GM21825 (cell line): ENCODE measurements around the gene SIRT7.

Experiments
- ATAC-seq: cut with Tn5 transposase; IDR thresholded peaks from one replicate; pipeline ENCODE4 v1.9.1; 2021; ENCODE audit warnings: mild to moderate bottlenecking, moderate library complexity; ENCODE audit not compliant: unreplicated experiment

SIRT7 gene

DNA sequence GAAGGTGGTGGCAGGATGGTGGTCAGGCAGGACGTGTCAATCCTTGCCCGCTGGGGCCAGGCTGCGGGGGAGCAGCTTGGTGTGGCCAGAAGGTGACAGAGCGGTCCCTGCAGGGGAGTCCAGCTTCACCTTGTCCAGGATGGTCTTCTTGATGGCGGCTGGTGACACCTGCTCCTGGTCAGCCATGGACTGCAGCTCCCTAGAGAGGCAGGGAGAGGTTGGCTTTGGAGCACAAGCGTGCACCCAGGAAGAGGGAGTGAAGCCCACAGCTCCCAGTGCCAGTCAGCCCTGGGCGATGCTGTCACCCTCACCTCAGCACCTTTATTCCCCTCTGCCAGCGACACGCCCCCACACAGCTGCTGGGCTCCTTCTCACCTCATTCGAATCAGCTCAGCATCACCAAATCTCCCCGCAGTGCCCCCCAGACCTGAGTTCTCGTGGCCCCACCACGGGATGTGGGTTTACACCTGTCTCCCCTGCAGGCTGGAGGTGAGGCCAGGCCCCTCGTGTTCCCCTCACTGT lies 15.3 kb upstream of the SIRT7 start:
- no peak for ATAC-seq

DNA sequence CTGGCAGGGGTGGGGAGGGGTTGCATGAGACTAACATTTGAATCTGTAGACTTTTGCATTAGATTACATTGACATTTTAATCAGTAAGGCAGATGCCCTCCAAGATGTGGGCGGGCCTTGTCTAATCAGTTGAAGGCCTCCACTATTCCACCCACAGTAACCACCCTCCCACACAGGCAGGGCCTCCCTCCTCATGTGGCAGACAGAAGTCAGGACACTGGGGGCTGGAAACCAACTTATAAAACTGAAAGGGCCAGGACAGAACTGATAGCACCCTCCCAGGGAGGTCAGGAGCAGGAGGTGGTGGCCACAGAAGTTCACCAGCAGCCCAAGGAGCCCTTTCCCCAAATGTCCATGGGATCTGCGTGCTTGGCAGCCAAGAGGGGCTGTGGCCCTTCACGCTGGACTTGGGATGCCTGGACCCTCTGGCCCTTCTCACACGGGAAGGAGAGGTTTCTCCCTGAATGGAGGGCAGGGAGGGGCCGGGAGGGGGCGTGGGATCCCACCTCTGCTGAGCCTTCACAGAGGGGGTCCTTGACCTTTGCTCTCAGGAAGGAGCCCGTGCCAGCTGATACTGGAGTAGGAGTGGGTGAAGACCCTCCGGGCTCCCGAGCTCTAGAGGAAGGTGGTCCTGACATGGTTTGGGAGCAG lies 14.5 kb upstream of the SIRT7 start:
- ATAC-seq: no peak

DNA sequence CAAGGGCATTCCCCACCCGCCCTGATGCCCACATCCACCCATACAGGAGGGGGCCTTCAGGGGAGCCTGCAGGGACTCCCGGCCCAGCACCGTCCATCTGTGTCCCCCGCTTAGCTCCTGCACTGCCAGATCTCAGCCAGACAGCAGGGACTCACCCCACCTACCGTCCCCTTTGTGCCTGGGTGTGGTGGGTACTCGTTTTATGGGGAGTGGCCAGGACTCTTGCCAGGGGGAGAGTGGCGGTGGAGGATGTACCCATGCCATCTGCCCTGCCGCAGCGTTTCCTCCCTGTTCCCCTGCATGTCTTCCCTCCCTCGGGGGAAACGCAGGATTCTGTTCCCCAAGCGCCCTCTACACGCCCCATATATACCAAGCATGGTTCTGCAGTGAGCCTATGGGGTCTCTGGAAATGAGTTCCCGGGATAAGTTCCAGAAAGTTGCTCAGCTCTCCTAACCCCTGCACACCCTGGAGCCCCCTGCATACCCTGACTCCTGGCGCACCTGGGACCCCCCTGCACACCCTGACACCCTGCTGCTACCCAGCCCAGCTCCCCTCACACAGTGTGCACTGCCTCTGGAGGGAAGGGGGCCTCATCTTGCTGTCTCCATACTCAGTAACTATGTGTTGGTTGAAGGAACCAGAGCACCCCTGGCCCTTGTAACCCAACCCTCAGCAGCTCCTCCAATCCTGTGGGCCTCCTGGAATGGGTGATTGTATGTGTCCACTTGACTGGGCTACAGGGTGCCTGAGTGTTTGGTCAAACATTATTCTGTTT lies 13.8 kb upstream of the SIRT7 start:
- no peak for ATAC-seq

DNA sequence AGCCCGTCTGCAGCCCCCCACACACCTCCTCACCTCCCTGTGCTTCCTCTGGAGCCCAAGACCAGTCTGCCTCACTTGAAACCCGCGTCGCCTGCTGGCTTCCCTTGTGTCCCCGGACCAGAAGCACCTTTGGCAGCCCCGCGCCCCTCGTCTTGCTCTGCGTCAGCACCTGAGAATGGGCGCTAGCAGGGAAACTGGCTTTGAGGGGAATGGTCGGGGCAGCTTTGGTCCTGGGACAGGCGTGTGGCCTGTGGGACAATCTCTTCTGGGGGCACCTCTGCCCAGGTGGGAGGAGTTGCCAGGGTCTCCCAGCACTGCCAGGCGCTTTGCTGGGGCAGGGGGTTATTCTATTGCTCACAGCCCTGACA lies 13.2 kb upstream of the SIRT7 start:
- no peak for ATAC-seq

DNA sequence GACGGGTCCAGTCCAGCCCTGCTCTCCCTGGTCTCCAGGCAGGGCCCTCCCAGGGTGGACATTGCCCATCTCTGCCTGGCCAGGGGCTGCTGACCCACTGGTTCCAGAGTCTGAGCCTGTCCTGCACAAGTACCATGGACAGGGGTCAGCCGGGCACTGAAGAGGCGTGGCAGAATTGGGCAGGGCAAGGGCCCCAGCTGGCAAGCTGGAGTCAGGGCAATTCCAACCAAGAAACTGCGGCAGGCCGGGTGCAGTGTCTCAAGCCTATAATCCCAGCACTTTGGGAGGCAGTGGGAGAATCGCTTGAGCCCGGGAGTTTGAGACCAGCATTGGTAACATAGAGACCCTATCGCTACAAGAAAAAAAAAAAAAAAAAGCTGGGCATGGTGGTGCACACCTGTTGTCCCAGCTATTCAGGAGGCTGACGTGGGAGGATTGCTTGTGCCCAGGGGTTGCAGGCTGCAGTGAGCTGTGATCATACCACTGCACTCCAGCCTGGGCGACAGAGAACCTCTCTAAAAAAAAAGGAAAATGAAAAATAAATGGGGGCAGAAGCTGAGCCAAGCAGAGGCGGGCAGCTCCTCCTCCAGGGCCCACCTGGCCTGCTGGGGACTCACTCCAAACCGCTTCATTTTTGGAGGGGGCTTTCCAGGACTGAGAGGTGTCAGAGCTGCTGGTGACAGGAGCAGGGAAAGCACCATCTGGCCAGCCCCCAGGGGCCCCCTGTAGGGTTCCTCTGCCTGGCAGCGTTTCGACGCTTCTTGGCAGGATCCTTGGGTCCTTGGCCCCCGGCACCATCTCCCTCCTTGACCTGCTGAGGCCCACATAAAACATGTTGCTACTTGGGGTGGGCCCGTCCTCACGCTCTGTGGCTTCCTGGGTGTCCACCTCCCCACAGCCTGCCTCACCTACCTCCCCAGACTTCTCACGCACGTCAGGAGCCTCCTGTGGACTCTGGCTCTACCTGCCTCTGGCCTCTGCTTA lies 12.5 kb upstream of the SIRT7 start:
- ATAC-seq: no peak

DNA sequence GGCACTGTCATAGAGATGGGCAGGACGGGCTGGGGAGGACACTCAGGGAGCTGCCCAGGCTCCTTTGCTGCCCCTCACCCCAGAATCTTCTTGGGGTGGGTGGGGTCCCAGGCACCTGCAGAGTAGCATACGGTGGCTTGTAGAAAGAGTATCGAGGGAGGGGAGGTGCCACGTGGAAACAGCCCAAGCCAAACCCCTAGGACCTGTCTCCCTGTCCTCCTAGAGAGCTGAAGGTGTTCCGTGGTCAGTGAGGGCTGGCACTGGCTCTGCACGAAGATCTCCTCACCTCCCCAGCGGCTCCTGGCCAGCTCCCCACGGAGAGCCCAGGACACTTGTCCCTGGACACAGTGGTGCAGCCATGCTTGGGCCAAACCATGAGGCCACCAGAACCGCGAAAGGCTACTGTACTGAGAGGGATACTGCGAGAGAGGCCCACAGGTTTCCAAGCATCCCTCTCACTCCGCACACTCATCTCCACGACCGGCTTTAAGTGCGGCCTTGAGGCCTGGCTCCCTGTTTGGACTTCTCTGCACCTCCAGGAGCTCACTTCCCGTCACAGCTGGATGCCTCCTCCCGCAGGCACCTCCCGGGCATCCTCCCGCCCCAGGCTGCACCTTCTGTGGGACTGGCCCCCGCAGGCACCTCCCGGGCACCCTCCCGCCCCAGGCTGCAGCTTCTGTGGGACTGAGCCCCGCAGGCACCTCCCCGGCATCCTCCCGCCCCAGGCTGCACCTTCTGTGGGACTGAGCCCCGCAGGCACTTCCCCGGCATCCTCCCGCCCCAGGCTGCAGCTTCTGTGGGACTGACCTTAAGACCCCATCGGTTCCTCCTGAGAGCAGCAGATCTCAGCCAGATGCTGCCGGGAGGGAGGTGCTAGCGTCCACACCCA lies 11.5 kb upstream of the SIRT7 start:
- ATAC-seq: no peak

DNA sequence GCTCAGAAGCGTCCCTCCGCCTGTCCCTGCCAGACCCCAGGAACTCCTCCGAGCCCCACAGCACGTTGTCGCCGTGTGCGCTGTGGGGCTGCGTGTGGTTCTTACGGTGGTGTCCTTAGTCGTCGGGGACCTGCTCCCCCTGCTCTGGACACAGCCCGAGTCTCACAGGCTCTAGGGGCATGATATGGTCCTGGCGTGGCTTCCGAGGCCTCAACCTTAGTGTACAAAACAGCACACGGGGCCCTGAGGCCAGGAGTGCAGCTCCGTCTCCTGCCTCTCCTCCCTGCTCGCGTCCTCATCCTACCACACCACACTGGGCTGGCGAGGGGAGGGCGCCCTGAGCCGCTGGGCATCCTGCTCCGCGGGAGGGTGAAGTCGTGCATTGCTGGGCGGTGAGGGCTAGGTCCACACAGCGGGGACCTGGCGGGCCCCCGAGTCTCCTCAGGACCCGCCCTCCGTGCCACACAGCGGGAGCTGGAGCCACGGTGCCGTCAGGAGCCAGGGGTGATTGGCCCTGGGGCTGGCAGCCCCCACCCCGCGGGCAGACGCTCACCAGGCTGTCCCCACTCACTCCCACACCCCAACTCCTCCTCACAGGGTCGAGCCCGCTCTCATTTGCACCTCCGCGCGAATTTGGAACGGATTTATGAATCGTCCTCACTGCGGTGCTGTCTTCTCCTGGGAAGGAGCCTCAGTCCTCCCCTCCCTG lies 10.7 kb upstream of the SIRT7 start:
- ATAC-seq: no peak

DNA sequence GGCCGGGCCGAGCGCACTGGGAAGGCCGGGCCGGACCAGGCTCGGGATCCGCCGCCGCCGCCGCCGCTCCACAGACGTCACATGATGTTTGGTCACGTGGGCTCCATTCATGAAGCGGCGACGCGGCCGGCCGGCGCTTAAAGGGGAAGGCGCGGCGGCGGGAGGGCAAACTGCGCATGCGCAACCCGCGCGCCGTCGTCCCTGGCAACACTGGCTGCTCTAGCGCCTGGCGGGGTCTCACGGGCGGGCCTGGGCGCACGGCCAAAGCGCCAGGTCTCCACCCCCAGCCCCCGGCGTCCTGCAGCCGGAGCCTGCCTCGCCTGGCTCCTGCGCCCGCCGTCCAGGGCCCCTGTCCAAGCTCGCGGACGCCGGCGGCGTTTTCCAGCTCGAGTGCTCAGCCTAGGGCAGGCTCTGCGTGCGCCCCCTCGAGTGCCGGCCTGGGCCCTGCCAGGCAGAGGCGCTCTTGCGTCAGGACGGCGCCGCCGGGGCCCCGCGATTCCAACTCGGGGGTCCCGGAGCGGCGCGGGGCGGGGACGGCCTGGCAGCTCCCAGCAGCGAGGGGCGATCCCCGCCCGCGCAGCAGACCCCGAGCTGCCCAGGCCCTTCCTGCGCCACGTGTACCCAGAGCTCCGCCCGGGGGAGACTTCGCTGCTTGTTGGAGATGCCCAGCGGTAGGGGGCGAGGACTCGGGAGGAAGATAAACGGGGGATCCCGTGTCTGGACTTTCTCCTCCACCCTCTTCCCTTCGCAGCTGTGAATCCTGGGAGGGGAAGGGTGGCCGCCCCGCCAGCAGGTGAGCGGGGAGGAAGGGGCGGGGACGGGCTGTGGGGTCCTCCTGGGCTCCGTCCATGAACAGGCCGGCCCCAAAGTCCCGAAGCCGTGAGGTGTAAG lies 9.9 kb upstream of the SIRT7 start, which contains the start of gene MAFG:
Gene MAFG (minus strand): TSS at position 83 of the 891 bp plus-strand sequence. CDS start 4,550 bp downstream, outside the sequence.
- ATAC-seq: peak; percentile 41

DNA sequence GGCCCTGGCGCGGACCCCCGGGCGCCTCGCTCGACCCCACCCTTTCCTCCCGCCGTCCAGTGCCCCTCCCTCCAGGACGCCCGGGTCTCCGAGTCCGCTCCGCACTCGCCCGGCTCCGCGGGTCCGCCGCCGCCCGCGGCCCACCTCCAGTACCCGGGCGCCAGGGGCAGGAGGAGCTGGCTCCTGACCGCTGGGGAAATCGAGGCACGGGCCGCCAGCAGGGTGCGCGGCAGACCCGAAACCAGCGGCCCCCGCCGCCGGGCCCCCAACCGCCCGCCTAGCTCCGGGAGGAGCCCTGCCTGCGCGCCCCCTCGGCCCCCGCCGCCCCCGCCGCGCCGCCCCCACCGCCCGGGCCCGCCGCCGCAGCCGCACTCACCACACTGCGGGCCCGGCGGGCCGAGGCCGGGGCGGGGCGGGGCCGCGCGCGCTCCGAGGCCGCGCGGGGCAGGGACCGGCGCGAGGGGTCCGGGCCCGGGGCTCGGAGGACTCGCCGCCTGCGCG lies 9.2 kb upstream of the SIRT7 start:
- ATAC-seq: no peak

DNA sequence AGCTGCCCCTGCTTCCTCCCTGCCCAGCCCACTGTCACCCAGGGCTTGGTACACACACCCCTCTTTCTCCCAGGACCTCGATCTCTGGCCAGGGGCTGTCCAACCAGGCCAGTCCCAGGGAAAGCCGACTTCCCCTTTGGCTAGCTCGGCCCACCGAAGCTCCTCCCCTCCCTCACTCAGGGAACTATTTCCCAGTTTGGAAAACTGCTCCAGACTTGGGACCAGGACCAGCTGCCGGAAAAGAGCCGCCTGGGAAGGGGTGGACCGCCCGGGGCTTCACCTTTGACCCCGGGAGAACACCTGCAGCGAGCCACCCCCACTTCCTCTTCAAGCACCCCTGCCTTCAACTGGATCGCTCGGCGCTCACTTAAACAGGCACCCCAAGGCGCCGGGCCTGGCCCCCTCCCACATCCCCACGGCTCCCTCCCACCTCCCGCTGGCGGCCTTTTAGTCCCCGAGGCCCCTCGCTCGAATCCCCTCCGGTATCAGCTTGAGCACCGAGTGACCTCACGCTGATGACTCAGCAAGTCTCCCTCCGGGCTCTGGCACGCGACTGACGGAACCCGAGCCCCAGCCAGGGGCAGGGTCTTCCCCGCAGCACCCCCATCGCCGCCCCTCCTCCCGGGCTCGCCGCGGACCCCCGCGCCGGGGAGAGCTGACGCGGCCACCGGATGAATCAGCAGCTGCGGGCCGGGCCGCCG lies 8.6 kb upstream of the SIRT7 start:
- ATAC-seq: peak; percentile 16

DNA sequence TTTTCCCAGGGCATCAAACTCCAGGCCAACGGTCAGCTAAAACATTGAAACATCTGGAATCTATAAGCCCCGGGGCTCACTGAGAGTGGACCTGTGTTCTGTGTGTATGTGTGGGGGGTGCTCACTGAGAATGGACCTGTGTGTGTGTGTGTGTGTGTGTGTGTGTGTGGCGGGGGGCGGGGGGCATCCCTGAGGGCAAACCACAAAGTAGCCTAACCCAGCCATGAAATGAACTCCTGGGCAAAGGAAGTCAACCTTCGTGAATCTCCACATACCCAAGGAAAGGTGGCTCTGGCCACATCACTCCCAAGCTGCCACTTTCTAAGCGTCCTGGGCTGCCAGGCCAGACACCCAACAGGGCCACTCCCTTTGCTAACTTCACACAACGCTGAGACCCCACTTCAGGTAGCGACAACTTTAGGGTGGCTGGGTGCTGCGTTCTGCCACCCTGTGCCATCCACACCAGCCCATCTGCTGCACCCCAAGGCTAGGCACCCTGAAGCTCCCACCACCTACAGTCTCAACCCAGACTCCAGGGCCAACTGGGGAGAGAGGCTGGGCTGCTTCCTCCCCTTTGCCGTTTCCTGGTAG lies 8.0 kb upstream of the SIRT7 start:
- no peak for ATAC-seq

DNA sequence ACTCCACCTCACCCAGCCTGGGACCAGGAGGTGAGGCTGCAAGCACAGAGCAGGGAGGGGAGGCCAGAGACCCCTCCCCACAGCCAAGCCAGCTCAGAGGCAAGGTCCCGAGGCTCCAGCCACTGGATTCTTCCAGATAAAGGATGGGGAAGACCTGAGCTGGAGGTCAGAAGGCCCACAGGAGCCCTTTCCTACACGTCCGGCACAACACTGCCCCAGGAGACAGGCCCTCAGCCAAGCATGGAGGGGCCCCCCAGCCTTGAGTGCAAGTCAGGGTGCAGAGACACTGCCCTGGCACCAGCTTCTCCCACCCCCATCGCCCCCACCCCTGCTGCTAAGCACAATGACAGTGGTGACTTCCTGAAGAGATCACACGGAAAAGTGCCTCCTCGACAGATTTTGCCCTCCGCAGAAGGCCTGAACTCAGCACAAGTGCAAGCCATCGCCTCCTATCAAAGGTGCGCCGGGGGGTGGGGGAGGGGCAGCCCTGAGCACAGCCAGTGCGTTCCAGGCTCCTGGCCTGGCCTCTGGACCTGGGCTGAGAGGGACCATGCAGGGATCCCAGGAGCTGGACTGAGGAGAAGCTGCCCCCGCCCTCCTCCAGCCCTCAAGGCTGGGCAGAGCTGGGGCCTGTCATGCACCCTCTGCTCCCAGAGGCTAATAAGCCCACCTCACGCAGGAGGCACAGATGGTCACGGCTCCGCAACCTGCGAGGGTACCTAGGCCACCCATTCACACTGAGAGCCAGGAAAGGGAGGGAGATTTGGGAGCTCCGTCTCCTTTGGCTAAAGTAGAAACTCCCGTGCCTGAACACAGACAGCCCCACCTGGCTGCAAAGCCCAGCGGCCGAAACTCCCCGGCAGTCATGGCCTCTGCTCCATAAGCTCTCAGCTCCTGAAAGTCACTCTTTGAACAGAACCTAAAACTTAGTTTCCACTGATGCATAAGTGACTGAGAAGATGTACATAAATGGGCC lies 6.9 kb upstream of the SIRT7 start:
- ATAC-seq: no peak

DNA sequence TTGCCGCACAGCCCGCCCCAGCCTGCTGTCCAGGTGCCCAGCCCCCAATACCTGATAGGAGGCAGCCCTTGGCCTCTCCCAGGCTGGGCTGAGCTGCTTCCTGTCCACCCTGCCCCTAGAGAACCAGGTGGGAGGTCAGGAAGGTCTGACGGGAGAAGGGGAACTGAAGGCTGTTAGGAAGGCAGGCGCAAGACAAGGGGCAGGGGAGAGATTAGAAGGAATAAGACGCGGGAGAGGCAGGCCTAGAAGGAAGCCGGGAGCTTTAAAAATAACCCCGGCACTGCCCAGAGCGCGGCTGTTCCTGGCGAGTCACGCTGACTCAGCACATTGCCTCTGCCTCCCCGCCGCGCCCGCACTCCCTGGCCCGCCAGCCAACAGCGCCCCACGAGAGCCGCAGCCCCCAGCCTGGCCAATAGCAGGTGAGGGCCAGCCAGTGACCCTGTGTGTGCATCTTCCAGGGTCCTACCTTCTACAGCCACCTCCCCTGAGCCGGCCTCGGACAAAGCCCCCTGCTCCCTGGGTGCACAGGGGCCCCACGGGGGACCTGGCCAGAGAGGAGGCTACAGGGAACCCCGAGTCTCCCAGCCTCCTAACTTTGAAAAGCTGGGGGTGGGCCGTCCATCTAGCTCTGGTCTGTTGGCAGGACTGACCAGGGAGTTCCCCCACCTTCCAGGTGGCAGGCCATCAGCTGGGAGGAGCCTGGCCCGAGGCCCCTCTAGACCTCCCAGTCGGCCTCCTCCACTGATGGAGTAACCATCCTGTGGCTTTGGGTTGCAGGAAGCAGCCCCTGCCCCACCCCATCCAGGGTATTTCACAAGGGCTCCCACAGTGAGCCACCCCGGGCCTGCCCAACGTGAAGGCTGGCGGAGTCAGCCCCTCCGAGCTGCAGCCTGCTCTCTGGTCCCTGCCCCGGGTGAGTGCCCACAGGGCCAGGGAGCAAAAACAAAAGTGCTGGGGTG lies 5.6 kb upstream of the SIRT7 start:
- ATAC-seq: no peak

DNA sequence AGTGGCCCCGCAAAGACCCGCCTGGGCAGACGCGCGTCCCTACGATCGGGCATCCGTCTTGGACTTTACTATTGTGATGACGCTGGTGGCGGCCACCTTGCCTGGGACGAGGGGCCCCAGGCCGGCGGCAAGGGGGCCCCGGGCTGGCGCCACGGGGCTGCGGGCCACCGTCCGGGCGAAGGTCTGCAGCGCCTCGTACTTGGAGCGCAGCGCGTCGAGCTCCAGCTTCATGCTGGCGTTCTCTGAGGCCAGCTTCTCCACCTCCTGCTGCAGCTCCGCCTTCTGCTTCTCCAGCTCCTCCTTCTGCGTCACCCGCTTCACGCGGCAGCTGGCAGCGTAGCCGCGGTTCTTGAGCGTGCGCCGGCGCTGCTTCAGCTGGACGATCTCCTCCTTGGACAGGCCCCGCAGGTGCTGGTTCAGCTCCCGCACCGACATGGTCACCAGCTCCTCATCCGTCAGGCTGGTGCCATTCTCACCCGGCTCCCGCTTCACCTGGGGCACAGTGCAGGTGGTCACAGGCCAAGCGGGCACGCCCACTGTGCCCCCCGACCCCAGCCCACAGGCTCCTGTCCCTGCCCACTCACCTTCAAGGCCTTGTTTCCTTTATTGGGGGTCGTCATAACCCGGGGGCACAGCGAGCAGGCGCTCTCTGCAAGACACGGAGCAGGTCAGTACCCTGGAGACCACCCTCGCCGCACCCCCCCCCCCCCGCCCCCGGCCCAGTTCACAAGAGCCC lies 4.8 kb upstream of the SIRT7 start:
- no peak for ATAC-seq
